GM12878 (cell line): ENCODE data around the gene NLRC5. TPM values are rescaled to one million over a fixed set of nuclear protein-coding genes. Genes with fewer than 3 reads are reported as not detected.

Experiments
- ATAC-seq: fragments of 200-7000 bp; cut with Tn5 transposase; 3 replicates; pipeline ENCODE4 v1.9.1; 2020; ENCODE audit warnings: mild to moderate bottlenecking, moderate library complexity
- BruUV-seq: library from RNA; stranded (reverse); fragments of 400-500 nt; replicated peaks from 2 replicates; lab custom pipeline; 2021; lab: Mats Ljungman, UMichigan
- CTCF ChIA-PET: fragments of 300-600 bp; sonication (Branson Sonifier 250); formaldehyde crosslinking; extraction: SDS; loops from one replicate; lab custom pipeline; 2021; ENCODE audit warnings: inconsistent platforms; lab: Yijun Ruan, JAX
- POLR2A ChIA-PET: fragments of 350-600 bp; formaldehyde crosslinking; extraction: SDS; loops from one replicate; lab custom pipeline; 2021; ENCODE audit warnings: inconsistent platforms; lab: Charles Lee
- RAD21 ChIA-PET: fragments of 300-600 bp; sonication (Branson Sonifier 250); formaldehyde crosslinking; loops from one replicate; lab custom pipeline; 2023; ENCODE audit warnings: antibody characterized with exemption; ENCODE audit not compliant: unreplicated experiment; lab: Charles Lee
- SMC1A ChIA-PET: fragments of 300-600 bp; sonication (Branson Sonifier 250); formaldehyde crosslinking; loops from one replicate; lab custom pipeline; 2023; ENCODE audit not compliant: unreplicated experiment, uncharacterized antibody; lab: Charles Lee
- DNase-seq: peaks from one replicate; pipeline ENCODE4 v3.0.0-alpha.2; 2011; ENCODE audit warnings: low read depth, low spot score
- FAIRE-seq: peaks from 3 replicates; lab custom pipeline; 2011; peaks lifted over from hg19 to GRCh38; lab: Jason Lieb, UNC
- H2AFZ ChIP-seq: 2 replicates; pipeline ENCODE4 v1.6.0; 2011; ENCODE audit warnings: low read depth, low read length, control low read depth; ENCODE audit not compliant: control insufficient read depth
- H3K27ac ChIP-seq: 2 replicates; pipeline ENCODE4 v1.5.1; 2011; ENCODE audit warnings: control low read depth; ENCODE audit not compliant: control insufficient read depth, insufficient read depth
- H3K27me3 ChIP-seq, 2 experiments: replicated peaks in 1 of 2; 2 replicates each; pipeline versions ENCODE4 v1.6.0 to v1.6.1; 2011; ENCODE audit warnings: low read length in 1 of 2; ENCODE audit not compliant: control insufficient read depth in 2 of 2, insufficient read depth in 2 of 2
- H3K36me3 ChIP-seq, 2 experiments: 2 replicates each; pipeline ENCODE4 v1.5.1; 2011; ENCODE audit warnings: low read length in 1 of 2; ENCODE audit not compliant: control insufficient read depth in 2 of 2, insufficient read depth in 2 of 2
- H3K4me1 ChIP-seq: 2 replicates; pipeline ENCODE4 v1.6.1; 2011; ENCODE audit warnings: mild to moderate bottlenecking, low read length, moderate library complexity, mixed read lengths; ENCODE audit not compliant: control insufficient read depth, insufficient read depth
- H3K4me2 ChIP-seq: 2 replicates; pipeline ENCODE4 v1.6.0; 2011; ENCODE audit warnings: control low read depth; ENCODE audit not compliant: control insufficient read depth, insufficient read depth
- H3K4me3 ChIP-seq: fragments of 200-600 bp; sonication (generic); 2 replicates; pipeline ENCODE4 v1.5.1; 2016
- H3K79me2 ChIP-seq: 2 replicates; pipeline ENCODE4 v1.6.0; 2011; ENCODE audit warnings: low read length; ENCODE audit not compliant: control insufficient read depth, insufficient read depth
- H3K9ac ChIP-seq: 2 replicates; pipeline ENCODE4 v1.8.0; 2011; ENCODE audit warnings: low read length, control low read depth, mixed read lengths; ENCODE audit not compliant: control insufficient read depth, insufficient read depth
- H3K9me3 ChIP-seq: replicated peaks from 3 replicates; pipeline ENCODE4 v1.5.1; 2011; ENCODE audit warnings: mild to moderate bottlenecking, low read length; ENCODE audit not compliant: control insufficient read depth, insufficient read depth
- H4K20me1 ChIP-seq: 2 replicates; pipeline ENCODE4 v1.6.0; 2011; ENCODE audit not compliant: control insufficient read depth, insufficient read depth
- BCL11A ChIP-seq: IDR thresholded peaks from 2 replicates; pipeline ENCODE4 v1.6.1; 2011; ENCODE audit warnings: low read depth, low read length
- EGR1 ChIP-seq, 2 experiments: IDR thresholded peaks; 1 replicate in 1 of 2; 2 replicates in 1 of 2; pipeline ENCODE4 v1.6.1; 2011 to 2012; ENCODE audit warnings: low read depth in 2 of 2, low read length in 2 of 2, borderline replicate concordance in 1 of 2, mild to moderate bottlenecking in 1 of 2, moderate library complexity in 1 of 2
- IKZF1 ChIP-seq: fragments of 450-650 bp; conservative IDR thresholded peaks from 2 replicates; pipeline ENCODE4 v1.6.1; 2017; ENCODE audit warnings: antibody characterized with exemption, mild to moderate bottlenecking
- JUNB ChIP-seq: IDR thresholded peaks from 2 replicates; pipeline ENCODE4 v1.6.1; 2016; ENCODE audit warnings: antibody characterized with exemption, mild to moderate bottlenecking
- LARP7 ChIP-seq: fragments of 450-650 bp; IDR thresholded peaks from 2 replicates; pipeline ENCODE4 v1.6.1; 2017; ENCODE audit warnings: mild to moderate bottlenecking
- MTA3 ChIP-seq: IDR thresholded peaks from 2 replicates; pipeline ENCODE4 v1.6.1; 2012; ENCODE audit warnings: low read length, inconsistent platforms, borderline replicate concordance
- NFYA ChIP-seq: IDR thresholded peaks from 2 replicates; pipeline ENCODE4 v1.6.1; 2011; ENCODE audit warnings: low read depth, mild to moderate bottlenecking, low read length, improper control_type of control experiment, borderline replicate concordance
- POU2F2 ChIP-seq: IDR thresholded peaks from 3 replicates; pipeline ENCODE4 v1.6.1; 2011; ENCODE audit warnings: low read depth, mild to moderate bottlenecking, low read length, borderline replicate concordance
- RELA ChIP-seq: fragments of 450-650 bp; IDR thresholded peaks from 2 replicates; pipeline ENCODE4 v1.8.0; 2014; ENCODE audit warnings: borderline replicate concordance; ENCODE audit not compliant: partially characterized antibody
- SMAD5 ChIP-seq: IDR thresholded peaks from 2 replicates; pipeline ENCODE4 v1.6.1; 2016; ENCODE audit warnings: antibody characterized with exemption, low read depth
- SMARCA5 ChIP-seq: fragments of 450-650 bp; IDR thresholded peaks from 2 replicates; pipeline ENCODE4 v1.6.1; 2017; ENCODE audit warnings: mild to moderate bottlenecking
- WGBS: methylation state at CpG from one replicate; pipeline ENCODE4 v1.1.6; 2016; ENCODE audit warnings: low lambda C conversion rate; ENCODE audit not compliant: insufficient replicate concordance, insufficient coverage; ENCODE audit errors: missing lambda C conversion rate; 5-methylcytosine and 5-hydroxymethylcytosine counted together
- in situ Hi-C: fragments of 300-500 bp; cut with MboI; formaldehyde crosslinking; loops from 9 replicates; pipeline ENCODE4 v1.14.3; 2018; ENCODE audit warnings: mixed read lengths
- intact Hi-C: fragments of 100-400 bp; cut with micrococcal nuclease; formaldehyde crosslinking; loops from one replicate; pipeline ENCODE4 v1.14.2; 2022; ENCODE audit not compliant: unreplicated experiment
- polyA plus RNA-seq, 11 experiments: library from polyadenylated mRNA; depleted of rRNA in 4 of 11; unstranded in 6 of 11; stranded (reverse) in 5 of 11; fragments of >200 nt; fragmentation: Nextera tagmentation in 4 of 11; fragmentation: Illumina TruSeq in 1 of 11; extraction: Ambion mirVana in 4 of 11; extraction: Trizol in 1 of 11; gene quantifications; 1 replicate in 1 of 11; 2 replicates in 10 of 11; pipeline versions ENCODE4 v1.2.1 to v1.2.3, GENCODE V29; 2011 to 2016; ENCODE audit warnings: inconsistent platforms in 2 of 11, missing spikeins in 2 of 11, low read depth in 1 of 11
- total RNA-seq, 4 experiments: library from RNA; depleted of rRNA in 3 of 4; stranded (reverse); fragments of >200 nt in 3 of 4; fragmentation: Illumina TruSeq in 1 of 4; extraction: Trizol in 1 of 4; gene quantifications; 2 replicates each; pipeline versions ENCODE4 v1.2.1 to v1.2.3, GENCODE V29; 2013 to 2021

Gene NLRC5
- total and polyA plus RNA-seq, 10 of the 15 experiments (the other 5 are each of a cell fraction or from before 2014, with no cell fraction given): 13.1 to 105 (median 57.3) TPM

DNA sequence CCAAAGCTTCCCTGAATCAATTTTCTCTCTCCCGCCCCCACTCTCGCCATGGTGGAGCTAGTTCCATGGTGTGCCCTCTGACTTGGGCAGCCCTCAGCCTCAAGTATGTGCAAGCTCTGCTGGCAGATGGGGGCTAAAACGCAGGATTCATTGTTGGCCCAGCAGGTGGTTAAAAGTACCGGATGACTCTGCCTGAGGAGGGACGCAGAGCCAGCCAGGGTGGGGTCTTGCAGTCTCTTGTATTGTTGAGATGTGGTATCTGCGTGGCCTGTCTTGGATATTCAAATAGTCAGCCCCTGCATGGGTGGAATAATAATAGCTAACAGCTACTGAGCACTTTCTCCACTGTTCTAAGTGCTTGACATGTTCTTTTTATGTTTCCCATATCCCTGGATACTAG, 66.3 kb downstream of the NLRC5 start:
- SMC1A ChIA-PET: no interaction called here
- TF ChIP-seq JUNB (no peak), LARP7 (no peak), RELA (no peak), IKZF1 (no peak), SMAD5 (no peak), MTA3 (no peak), POU2F2 (no peak), BCL11A (no peak), SMARCA5 (no peak)
- WGBS: 89% methylated on average over 6 of the region's 6 CpGs
- peaks cover 22 to 23% of the 10 kb centered on the region in 2 experiments for H3K36me3 ChIP-seq
- no peaks in the 10 kb centered on the region for H3K9me3 ChIP-seq
- DNase-seq (no peak), ATAC-seq (no peak), FAIRE-seq (no peak)
- in situ Hi-C loops (no loop called here), intact Hi-C loops (no loop called here)
- CTCF ChIA-PET: interaction anchor here (0.8 to 1.6 kb wide), 3 partner anchors 10 to 104 kb away, joined by 3 to 4 read pairs (median 3); no protein-coding TSS in a partner anchor
- no TSS peak for BruUV-seq
- no peaks in the 10 kb centered on the region for H4K20me1 ChIP-seq
- POLR2A ChIA-PET: no interaction called here
- H3K4me1 ChIP-seq: no peaks in the 10 kb centered on the region
- RAD21 ChIA-PET: no interaction called here
- no peak overlapping the region for H3K4me3 ChIP-seq
- no peak overlapping the region for H3K9ac ChIP-seq
- H3K27me3 ChIP-seq: no peaks in the 10 kb centered on the region
- no peaks in the 10 kb centered on the region for H3K79me2 ChIP-seq
- no peak overlapping the region for H3K27ac ChIP-seq
- H3K4me2 ChIP-seq: no peak overlapping the region
- no peak overlapping the region for H2AFZ ChIP-seq

GRCh38 chr16:57058291-57058861, 69.0 kb downstream of the NLRC5 start:
- intact Hi-C loops: no loop called here

More at GRCh38 chr16:57058291-57058861, 69.0 kb downstream of the NLRC5 start:
- DNase-seq: no peak
- ChIA-PET CTCF (no interaction called here), POLR2A (interaction anchor here (0.6 kb wide), 1 partner anchor 156 kb away, joined by 4 read pairs; no protein-coding TSS in a partner anchor), RAD21 (no interaction called here), SMC1A (no interaction called here)
- Histone ChIP-seq H4K20me1 (no peaks in the 10 kb centered on the region), H3K27me3 (no peaks in the 10 kb centered on the region), H2AFZ (no peak overlapping the region), H3K9me3 (no peaks in the 10 kb centered on the region), H3K79me2 (no peaks in the 10 kb centered on the region), H3K27ac (no peak overlapping the region), H3K36me3 (peaks cover 18 to 23% of the 10 kb centered on the region in 2 experiments; a peak in 3 of 4 replicates), H3K4me2 (no peak overlapping the region), H3K4me3 (no peak overlapping the region), H3K9ac (no peak overlapping the region), H3K4me1 (no peaks in the 10 kb centered on the region)
- WGBS: 56% methylated on average over 9 of the region's 9 CpGs
- no peak for FAIRE-seq
- in situ Hi-C loops: no loop called here
- TF ChIP-seq NFYA: no peak
- TF ChIP-seq EGR1 (IDR thresholded peaks at IDR 0.05; ENCODE audit: borderline replicate concordance in 1 of 2, low read depth in 2 of 2, low read length in 2 of 2): no peak
- no TSS peak for BruUV-seq
- ATAC-seq: no peak
